HG02763 (cell line): Measurements from ENCODE around the gene COBL.

Experiments
- ATAC-seq: cut with Tn5 transposase; IDR thresholded peaks from one replicate; pipeline ENCODE4 v1.9.1; 2021; ENCODE audit warnings: mild to moderate bottlenecking, moderate library complexity; ENCODE audit not compliant: unreplicated experiment

COBL gene

DNA sequence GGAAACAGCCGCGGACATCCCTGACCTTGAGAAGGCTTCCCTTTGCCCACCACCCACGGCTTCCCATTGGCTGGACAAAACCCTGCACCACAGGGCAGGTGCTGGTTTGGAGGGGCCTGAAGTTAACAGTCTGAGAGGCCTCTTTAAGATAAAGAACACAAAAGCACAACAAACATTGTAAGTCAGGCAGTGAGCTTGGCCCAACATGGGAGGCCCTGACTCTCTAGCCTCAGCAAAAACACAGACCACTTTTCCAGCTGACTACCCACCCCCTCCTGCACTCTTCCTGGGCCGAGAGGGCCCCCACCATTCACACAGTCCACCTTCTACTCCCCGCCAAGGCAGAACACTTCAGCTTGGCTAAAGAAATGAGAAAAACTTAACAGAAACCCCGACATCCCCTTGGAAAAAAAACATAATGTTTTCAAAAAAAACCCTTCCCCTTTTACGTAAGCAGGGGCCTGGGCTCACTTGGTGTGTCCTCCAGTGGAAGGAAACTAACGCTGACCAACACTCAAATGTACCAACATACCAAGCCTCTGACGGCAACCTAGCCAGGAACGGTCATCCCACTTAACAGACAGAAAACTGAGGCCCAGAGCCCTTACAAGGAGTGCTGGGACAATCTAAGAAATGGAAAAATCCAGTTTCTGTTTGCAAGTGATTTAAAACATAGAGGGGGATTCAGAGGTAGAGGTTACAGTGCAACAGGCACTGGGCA is 80.9 kb downstream of the COBL start:
- no peak for ATAC-seq

DNA sequence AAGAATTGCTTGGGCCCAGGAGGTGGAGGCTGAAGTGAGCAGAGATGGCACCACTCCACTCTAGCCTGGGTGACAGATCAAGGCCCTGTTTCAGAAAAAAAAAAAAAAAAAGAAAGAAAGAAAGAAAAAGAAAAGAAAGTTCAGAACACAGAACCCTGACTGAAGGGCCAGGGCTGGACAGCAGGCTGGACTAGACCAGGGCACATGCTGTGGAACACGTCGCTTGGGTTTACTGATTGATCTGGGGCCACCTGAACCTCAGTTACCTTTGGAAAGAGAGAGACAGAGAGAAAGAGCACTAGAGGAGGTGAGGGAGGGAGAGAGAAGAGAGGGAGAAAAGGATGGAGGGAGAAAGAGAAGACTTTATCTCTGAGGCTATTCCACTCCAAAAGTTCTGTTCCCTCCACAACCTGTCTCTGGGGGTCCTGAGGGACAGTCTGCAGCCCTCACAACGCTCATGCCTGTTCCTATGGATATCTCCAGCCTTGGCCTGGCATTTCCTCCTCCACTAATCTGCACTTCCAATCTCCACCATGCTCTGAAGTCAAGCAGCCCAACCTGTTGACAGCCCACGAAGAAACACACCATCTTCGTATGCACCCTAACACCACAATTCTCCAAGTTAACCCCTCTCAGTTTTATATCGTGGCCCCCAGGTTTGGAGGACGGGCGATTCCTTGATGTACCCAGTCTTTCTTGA is 81.8 kb downstream of the COBL start:
- ATAC-seq: no peak

DNA sequence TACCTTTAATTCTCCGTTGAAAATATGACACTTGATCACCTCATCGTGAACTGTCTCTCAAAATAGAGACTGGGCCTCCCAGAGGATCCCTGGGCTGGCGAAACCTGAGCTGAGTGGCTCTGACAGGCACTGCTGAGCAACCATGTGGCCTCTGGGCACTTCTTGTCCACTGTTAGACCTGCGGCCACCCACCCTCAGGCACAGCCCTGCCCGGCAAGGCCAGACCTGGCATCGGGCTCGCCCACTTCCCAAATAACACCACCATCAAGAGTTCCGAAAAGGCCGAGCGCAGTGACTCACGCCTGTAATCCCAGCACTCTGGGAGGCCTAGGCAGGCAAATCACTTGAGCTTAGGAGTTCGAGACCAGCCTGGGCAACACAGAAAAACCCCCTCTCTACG is 82.5 kb downstream of the COBL start:
- no peak for ATAC-seq

DNA sequence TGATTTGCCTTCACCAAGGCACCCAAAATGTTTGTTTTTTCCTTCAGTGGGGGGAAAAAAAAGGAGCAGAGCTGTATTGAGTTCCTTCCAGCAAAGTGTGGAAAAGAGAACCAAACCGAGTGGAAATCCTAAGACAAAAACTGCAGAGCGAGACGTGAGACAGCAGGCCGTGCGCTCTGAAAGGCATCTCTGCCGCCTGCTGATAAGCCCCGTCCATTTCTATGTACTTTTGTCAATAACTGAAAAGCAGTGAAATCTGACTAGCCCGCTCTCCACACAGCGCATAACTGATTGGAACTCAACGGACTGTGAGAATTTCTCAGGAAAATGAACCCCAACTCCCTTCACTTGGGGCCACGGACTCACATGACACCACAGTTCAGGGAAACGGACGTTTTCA is 83.2 kb downstream of the COBL start:
- ATAC-seq: no peak

DNA sequence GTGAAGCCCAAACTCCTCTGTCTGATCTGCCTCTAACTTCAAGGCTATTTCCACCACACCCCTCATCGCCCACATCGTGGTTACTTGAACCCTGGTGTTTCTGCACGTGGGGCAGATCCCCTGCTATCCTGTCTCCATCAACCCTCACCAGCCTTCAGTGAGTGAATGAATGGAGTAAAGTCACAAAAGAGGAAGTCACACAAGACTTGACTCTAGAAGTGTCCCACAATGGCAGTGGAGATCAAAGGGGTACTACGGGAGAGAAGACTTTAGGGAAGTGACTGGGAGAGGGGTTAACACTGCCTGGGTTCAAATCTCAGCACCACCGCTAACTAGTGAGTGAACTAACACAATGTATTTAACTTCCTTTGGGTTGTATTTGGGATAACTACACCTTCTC is 85.9 kb downstream of the COBL start:
- no peak for ATAC-seq

DNA sequence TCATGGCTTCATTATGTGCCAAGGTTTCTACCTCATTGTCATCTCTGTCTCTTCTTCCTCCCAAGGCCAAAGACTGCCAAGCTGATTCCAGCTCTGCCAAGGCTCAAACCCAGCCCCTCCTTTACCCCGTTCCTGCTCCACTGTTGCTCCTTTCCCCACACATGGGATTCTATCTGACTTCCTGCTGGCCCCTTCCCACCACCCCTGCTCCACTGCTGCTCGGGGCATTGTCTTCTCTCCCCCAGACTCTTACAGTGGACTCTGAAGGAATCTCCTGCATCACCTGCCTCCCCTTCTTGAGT is 86.3 kb downstream of the COBL start:
- ATAC-seq: no peak

DNA sequence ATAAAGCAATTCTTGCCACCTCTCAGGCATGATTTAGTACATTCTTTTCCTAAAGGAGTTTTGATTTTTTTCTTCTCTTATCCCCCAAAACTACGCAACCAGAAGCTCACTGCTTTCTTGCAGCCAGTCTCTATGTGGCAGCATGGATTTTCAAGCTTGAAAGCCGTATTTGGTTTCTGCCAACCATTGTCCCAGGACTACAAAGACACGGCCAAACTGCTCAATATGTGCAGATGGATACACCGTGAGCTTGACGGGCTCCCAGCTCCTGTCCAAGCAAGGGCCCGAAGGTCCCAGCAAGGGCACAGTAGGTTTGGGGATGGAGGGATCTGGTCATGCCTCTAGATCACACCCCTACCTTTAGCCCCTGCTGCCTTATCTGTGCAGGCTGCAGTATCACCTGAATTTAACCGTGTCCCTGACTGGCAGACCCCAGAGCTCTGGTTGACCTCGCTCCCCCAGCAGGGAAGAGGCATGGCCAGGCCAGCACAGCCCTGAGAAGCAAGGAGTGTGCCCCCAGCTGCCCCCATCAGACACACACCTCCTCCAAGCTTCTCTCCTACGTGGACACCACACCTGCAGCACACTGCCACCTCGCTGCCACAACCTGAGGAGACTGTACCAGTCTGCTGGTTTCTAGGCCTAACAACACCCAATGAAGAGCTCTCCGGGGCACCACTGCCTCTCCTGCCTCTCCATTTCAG is 86.8 kb downstream of the COBL start:
- ATAC-seq: no peak

DNA sequence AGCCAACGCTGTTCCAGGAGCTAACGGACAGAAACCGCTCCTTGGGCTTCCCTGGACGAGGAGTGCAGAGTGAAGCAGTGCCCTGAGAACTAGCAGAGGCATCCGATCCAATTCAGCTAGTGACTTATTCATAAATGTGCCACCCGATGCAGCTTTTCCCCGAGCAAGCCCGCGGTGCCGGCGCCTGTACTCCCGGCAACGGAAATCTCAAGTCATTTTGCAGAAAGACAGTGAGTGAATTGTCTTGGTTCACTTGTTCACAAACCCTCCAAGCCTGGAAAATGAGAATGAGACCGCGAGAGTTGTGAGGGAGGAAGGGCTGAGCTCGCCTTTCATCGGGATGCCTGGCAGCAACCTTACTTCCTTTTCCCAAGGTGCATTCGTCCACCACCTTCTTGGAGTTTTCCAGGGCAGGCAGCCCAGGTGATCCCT is 87.5 kb downstream of the COBL start:
- no peak for ATAC-seq

DNA sequence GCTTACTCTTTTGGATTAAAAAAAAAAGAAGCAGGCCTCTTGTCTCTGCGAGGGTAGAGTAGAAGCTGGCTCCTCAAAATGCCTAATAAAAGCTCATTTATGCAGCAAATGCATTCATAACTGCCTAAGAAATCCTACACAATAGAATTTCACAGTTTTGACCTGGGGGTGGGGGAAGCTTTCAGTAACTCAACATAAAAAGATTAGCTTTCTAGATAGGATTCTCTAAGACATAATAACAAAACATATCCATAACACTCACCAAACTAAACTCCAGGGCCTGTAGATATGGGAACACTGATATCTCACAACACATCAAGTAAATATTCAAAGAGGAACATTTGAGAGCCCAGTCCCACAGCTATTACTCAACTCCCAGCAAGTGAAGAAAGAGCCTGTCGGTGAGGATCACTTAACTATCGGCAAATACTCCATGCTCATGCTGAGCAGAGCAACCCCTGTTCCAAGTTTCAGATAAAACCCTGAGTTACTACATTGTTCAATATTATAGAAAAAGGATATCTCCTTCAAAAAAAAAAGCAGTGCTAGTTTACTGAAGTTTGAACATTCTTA is 88.1 kb downstream of the COBL start:
- no peak for ATAC-seq

DNA sequence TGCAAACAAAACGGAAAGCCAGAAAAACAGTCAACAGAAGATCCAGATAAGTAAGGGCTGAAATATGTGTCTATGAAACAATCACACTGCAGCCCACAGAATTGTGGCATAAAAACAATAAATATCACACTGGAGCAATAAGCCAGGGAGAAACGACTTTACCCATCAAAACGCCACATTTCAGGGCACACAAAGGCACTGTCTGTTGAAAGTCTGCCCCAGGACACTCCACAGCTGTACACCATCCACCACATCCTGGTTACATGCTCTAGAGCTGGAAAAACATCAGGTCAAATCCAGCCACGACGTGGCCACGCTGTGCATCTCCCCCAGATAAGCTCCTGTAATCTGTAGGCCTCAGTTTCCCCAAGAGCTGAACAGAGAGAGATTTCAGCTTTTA is 88.7 kb downstream of the COBL start:
- ATAC-seq: no peak

DNA sequence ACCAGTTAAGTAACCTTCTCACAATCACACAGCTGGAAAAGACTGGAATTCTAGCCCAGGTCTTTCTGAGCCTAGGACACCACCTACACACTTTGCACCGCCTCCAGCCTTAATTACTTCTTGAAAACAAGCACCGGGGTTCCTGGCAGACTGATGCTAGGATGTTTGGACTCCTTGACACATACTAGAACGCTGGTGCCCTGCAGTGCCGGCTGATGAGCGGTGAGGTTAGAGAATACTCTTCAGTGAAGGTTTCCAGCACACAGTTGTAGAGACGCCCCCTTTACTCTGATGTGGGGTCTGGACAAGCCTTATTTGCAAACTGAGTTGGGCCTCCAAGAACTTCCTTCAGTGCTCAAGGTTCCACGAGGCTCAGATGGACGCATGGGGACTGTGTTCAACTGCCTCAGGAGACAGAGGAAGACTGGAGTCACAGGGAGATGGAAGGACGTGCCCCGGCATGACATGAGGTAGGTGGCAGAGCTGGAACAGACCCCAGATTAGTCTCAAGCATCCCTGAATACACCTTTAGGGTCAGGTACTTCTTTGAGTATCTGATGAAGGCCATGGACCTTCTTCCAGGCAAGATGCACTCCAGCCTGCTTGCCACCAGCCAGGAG is 89.6 kb downstream of the COBL start:
- ATAC-seq: no peak

DNA sequence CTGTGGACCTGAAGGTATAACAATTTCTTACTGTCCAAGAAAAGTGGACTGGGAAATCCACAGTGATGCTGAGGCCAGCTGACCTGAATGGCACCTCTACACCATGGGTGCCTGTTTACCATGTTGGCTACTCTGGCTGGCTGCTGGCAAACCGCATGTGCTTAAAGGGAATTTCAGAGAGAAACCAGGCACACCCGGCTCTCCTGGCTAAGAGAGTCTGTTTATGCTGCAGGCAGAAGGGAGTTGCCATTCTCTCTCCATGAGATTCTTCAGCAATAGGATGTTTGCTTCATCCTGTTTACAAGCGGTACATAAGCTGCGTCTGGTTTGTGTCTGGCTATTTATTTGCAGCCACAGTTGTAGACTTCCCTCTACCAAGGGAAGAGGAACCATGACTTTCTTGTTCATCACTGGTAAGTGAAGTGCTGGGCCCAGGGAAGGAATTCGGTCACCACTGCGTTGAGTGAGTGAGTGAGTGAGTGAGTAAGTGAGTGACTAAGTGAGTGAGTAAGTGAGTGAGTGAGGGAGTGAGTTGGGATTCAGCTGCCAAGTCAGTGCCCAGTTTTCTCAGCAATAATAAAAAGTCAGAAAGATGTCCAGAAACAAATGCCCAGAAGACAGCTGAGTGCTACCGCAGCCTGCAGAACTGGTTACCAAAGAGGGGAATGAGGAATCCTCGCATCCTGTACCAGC is 90.4 kb downstream of the COBL start:
- no peak for ATAC-seq

DNA sequence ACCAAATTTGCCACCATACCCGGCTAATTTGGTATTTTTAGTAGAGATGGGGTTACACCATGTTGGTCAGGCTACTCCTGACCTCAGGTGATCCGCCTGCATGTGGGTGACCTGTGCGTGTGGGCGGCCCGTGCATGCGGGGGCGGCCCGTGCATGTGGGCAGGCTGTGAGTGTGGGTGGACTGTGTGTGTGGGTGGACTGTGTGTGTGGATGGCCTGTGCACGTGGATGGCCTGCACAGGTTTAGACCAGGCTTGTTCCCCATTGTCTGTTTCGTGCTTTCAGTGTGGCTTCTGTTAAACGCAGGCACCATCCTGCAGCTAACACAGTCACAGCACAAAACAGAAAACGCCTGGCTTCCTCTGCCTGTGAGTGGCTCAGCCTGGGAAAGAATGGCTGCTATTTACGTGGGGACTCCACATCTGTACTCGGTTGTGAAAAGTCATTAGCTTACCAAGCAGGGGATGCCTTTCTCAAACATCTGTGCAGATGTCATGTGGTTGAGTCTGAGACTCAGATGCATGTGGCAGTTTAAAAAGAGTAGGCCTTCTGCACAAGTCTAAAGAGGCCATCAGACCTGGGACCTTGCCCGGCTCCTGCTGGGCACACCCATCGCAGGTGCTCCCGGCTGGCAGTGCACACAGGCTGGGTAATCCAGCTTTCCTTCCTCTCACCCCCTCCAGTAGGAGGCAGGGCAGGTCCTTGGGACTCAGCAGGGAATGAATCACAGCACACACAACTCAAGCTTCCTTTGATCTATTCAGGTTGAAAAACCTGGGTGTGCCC is 91.6 kb downstream of the COBL start:
- no peak for ATAC-seq

DNA sequence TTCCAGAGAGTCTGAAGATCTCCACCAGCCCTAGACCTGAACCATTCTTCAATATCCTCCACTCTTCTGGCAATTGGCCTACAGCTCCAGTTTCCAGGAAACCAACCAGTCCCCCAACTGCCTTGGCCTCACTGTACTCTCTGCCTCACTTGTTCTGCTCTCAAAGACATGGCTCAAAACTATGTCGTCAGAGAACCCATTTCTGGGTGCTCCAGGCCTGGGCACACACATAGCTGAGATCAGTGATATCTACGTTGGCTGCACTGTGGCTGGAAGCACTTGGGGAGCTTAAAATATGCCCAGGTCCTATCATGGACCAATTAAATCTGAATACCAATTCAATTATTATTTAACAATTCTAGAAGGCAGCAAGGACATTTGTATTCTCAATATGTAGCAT is 93.1 kb downstream of the COBL start:
- ATAC-seq: no peak

DNA sequence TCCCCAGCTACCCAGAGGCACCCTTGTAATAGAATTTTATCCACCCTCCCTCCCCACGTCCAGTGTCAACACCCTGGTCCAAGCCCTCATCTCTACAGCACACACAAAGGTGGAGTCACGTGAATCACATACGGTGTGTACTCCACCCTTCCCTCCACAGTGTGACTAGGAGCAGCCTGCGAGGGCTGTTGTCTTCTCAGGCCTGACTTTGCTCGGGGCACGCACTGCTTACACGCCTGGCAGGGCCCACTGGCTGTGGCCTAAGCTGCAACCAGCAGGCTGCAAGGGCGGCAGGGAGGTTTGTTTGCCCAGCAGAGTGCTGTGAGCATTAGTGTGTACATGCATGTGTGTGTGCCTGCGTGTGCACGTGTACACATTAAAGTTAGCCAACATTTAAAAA is 93.7 kb downstream of the COBL start:
- ATAC-seq: no peak

DNA sequence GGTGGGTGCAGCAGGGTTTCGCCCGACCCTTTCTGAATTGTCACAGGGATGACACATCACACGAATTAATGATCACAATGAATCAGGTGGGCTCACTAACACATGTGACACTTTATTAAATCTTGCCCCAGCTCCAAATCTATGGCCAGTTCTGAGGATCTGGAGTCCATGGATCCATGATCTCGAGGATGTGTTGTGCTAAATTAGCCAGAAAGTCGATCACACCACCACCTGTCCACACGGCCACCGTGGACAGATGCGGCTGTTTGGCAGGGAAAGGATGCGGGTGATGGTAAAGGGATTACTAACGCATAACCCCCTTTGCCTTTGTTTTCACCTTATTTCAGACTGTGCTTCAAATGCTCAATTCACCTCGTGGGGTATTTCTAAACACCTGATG is 96.4 kb downstream of the COBL start:
- ATAC-seq: no peak

DNA sequence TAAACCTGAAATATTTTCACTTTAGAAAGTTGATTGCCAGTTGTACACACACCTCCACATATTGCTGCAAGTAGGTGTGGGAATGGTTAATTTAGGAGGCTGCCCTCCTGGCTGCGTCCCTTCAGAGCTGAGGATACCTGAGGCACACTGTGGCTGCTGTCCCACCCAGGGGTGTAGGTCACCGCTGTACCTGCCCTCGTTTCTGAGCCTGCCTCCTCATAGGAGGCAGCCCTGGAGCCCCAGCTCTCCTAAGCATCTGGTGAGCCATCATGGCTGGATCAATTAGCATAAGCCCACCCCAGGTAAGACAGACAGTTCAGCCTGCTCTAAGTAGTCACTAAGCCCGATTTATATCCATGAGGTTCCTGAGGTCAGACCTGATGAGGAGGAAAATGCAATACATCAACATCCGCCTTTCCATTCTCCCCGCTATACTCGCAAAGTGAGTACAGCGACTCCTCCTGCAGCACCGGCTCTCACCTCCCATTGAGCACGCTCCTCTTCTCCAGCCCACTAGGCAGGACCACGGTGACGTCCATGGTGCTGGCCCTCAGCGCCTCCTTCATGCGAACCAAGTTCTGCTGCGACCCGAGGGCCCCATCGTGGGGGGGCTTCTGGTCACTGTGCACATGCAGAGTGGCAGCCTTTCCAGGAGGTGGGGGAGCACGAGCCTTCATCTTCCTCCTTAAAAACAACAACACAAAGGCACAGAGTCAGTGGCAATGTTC is 97.2 kb downstream of the COBL start:
- ATAC-seq: no peak

DNA sequence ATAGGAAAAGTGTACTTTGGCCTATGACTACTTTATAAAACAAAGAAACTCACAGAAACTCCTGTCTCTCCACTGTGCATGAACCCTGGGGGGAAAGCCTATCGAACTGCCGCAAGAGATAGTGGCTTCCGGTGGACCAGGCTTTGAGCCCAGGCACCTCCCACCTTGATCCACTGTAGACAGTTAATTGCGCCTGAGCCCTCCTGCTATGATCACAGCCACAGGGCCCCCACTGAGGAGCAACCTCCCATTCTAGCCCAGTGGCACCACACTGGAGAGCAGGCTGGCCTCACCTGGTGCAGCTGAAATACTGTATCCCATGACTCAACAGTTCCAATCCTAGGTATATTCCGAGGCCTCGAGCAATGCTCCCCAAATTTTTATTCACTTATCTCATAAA is 98.8 kb downstream of the COBL start:
- no peak for ATAC-seq

DNA sequence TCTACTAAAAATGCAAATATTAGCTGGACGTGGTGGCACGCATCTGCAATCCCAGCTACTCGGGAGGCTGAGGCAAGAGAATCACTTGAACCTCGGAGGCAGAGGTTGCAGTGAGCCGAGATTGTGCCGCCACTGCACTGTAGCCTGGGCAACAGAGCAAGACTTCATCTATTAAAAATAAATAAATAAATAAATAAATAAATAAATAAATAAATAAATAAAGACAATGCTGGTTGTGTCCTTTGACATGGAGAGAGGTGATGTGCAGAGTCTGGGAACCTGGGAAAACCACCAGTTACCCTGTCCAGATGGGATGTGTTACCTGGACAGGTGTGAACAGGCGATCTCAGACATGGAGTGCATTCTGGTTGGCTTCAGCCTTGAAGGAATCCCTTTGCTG is 102.5 kb downstream of the COBL start:
- ATAC-seq: no peak

DNA sequence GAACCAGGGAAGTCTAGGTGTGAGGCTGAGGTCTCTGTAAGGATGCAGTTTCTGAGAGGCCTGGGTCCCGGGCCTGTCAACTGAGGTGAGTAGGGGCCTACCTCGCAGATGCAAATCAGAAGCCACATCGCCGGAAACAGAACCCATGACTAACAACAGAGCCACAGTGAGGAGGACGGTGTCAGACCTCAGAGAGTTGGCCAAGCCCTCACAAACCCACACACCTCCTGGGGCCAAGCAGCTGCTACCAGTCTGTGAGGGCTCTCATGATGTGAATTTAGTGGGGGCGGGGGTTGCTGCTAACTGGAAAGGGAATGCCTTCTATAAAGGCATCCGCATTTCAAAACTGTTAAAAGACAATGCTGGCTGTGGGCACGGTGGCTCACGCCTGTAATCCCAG is 103.0 kb downstream of the COBL start:
- no peak for ATAC-seq
